ENCODE measurements around the gene PTPRN2. TPM values are rescaled to one million over a fixed set of nuclear protein-coding genes. Genes with fewer than 3 reads are reported as not detected.

Gene PTPRN2
- total RNA-seq, 1 donor from 2014 or later = 15.4 TPM

GRCh38 chr7:158252081-158252836 is 335.4 kb downstream of the PTPRN2 start:
- TF ChIP-seq CTCF (conservative IDR thresholded peaks at IDR 0.05) = no peak
- Mint-ChIP-seq H3K27ac (no peak overlapping the region), H3K4me3 (no peak overlapping the region), H3K4me1 (ENCODE audit: unreplicated experiment) (no peaks in the 10 kb centered on the region), H3K36me3 (no peaks in the 10 kb centered on the region), H3K27me3 (no peaks in the 10 kb centered on the region), H3K9me3 (no peaks in the 10 kb centered on the region)
- peak; percentile 58 for DNase-seq (ENCODE audit: extremely low spot score, unreplicated experiment)

DNA sequence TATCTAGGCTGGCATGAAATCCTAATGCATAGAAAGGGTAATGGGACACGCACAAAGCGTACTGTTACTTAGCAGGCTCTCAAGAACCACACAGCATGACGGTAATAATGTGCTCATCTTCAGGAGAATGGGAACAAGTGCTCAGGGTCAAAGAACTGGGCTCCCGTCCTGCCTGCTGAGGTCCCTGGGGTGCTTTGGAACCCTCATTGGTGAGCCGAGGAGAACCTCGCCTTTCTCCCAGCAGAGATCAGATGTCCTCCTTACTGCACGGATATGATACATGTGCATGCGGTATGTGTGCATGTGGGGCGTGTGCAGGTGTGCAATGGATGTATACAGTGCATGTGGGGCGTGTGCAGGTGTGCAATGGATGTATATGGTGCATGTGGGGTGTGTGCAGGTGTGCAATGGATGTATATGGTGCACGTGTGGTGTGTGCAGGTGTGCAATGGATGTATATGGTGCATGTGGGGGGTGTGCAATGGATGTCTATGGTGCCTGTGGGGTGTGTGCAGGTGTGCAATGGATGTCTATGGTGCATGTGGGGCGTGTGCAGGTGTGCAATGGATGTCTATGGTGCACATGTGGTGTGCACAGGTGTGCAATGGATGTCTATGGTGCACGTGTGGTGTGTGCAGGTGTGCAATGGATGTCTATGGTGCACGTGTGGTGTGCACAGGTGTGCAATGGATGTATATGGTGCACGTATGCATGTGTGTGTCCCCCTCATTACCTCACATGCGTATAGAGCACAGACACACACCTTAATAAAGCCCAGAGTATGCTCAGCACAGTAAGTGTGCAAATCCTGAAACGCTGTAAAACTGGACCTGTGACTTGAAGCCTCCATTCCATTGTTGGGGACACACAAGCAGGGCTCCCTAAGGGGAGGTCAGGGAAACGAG is 336.3 kb downstream of the PTPRN2 start:
- no peak overlapping the region for H3K27ac Mint-ChIP-seq
- H3K36me3 Mint-ChIP-seq = no peaks in the 10 kb centered on the region
- TF ChIP-seq CTCF (conservative IDR thresholded peaks at IDR 0.05) = no peak
- DNase-seq (ENCODE audit: extremely low spot score, unreplicated experiment) = peak; percentile 37
- H3K4me3 Mint-ChIP-seq = no peak overlapping the region
- no peaks in the 10 kb centered on the region for H3K4me1 Mint-ChIP-seq (ENCODE audit: unreplicated experiment)
- H3K27me3 Mint-ChIP-seq = no peaks in the 10 kb centered on the region
- no peaks in the 10 kb centered on the region for H3K9me3 Mint-ChIP-seq

DNA sequence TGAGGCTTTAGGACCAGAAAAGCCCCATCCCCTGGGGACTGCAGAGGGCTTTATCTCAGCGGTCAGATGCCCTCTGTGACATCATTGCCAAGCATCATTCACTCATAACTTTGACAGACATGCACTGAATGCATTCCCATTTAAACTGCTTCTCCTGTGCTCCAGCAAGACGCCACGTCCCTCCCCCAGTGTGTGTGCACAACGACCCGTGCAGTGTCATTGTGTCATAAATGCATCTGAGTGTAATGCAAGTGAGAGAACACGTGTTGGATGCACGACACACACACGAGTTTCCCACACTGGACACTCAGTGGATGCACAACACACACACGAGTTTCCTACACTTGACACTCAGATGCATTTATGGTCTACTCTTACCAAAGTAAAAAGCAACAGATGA is 337.9 kb downstream of the PTPRN2 start:
- Mint-ChIP-seq H3K4me1 (ENCODE audit: unreplicated experiment) (no peaks in the 10 kb centered on the region), H3K36me3 (no peaks in the 10 kb centered on the region), H3K27me3 (no peaks in the 10 kb centered on the region), H3K4me3 (no peak overlapping the region), H3K27ac (no peak overlapping the region), H3K9me3 (no peaks in the 10 kb centered on the region)
- no peak for DNase-seq (ENCODE audit: extremely low spot score, unreplicated experiment)
- no peak for TF ChIP-seq CTCF (conservative IDR thresholded peaks at IDR 0.05)

GRCh38 chr7:158248816-158249215 is 338.8 kb downstream of the PTPRN2 start:
- Mint-ChIP-seq H3K4me1 (ENCODE audit: unreplicated experiment) (no peaks in the 10 kb centered on the region), H3K27ac (no peak overlapping the region), H3K4me3 (no peak overlapping the region), H3K36me3 (no peaks in the 10 kb centered on the region), H3K27me3 (no peaks in the 10 kb centered on the region), H3K9me3 (no peaks in the 10 kb centered on the region)
- DNase-seq (ENCODE audit: extremely low spot score, unreplicated experiment) = no peak
- TF ChIP-seq CTCF (conservative IDR thresholded peaks at IDR 0.05) = no peak

- no peak overlapping the region for H3K4me3 Mint-ChIP-seq
- no peaks in the 10 kb centered on the region for H3K9me3 Mint-ChIP-seq
- no peak for DNase-seq (ENCODE audit: extremely low spot score, unreplicated experiment)
- H3K27me3 Mint-ChIP-seq = no peaks in the 10 kb centered on the region
- TF ChIP-seq CTCF (conservative IDR thresholded peaks at IDR 0.05) = no peak
- no peaks in the 10 kb centered on the region for H3K36me3 Mint-ChIP-seq
- no peak overlapping the region for H3K27ac Mint-ChIP-seq
- H3K4me1 Mint-ChIP-seq (ENCODE audit: unreplicated experiment) = no peaks in the 10 kb centered on the region
Observed at GRCh38 chr7:158247758-158248487, 339.7 kb downstream of the PTPRN2 start.

Data from type B pancreatic cell (in vitro differentiated cells).